Heart left ventricle (tissue), 16 donors: ENCODE measurements around the gene PGS1. TPM values are rescaled to one million over a fixed set of nuclear protein-coding genes. Genes with fewer than 3 reads are reported as not detected.

Source experiments
- ATAC-seq, 4 donors: fragments of 200-7000 bp; cut with Tn5 transposase; one replicate each; pipeline ENCODE4 v1.9.1; 2020 to 2022; ENCODE audit warnings: moderate library complexity in 4 of 4, mild to moderate bottlenecking in 3 of 4, moderate number of reproducible peaks in 1 of 4
- DNase-seq, 5 donors: peaks; one replicate each; pipeline ENCODE4 v3.0.0-alpha.2; 2020
- H3K27ac ChIP-seq, 12 donors: fragments of 200-600 bp; sonication (generic) in 4 of 12; one replicate each; pipeline versions ENCODE4 v1.5.0 to v1.8.0; 2016 to 2022; ENCODE audit warnings: mild to moderate bottlenecking in 2 of 12
- H3K27me3 ChIP-seq, 9 donors: fragments of 200-600 bp; sonication (generic) in 2 of 9; one replicate each; pipeline versions ENCODE4 v1.5.1 to v1.8.0; 2016 to 2022; ENCODE audit warnings: mild to moderate bottlenecking in 3 of 9
- H3K36me3 ChIP-seq, 9 donors: fragments of 200-600 bp; sonication (generic) in 2 of 9; one replicate each; pipeline versions ENCODE4 v1.5.0 to v1.8.0; 2018 to 2022; ENCODE audit warnings: mild to moderate bottlenecking in 2 of 9
- H3K4me1 ChIP-seq, 12 donors: fragments of 200-600 bp; sonication (generic) in 4 of 12; one replicate each; pipeline versions ENCODE4 v1.5.0 to v1.8.0; 2016 to 2022; ENCODE audit warnings: mild to moderate bottlenecking in 3 of 12
- H3K4me3 ChIP-seq, 12 donors: fragments of 200-600 bp; sonication (generic) in 4 of 12; one replicate each; pipeline versions ENCODE4 v1.5.0 to v1.8.0; 2017 to 2022; ENCODE audit warnings: mild to moderate bottlenecking in 9 of 12, moderate library complexity in 4 of 12
- H3K9me3 ChIP-seq, 12 donors: fragments of 200-600 bp; sonication (generic) in 4 of 12; one replicate each; pipeline versions ENCODE4 v1.5.0 to v1.8.0; 2016 to 2022; ENCODE audit warnings: mild to moderate bottlenecking in 1 of 12
- POLR2A ChIP-seq, 2 donors: fragments of 450-650 bp; IDR thresholded peaks; one replicate each; pipeline ENCODE4 v1.6.1; 2017; ENCODE audit warnings: antibody characterized with exemption in 2 of 2, mild to moderate bottlenecking in 2 of 2, moderate library complexity in 2 of 2
- WGBS, 4 donors: extraction: QIAGEN DNeasy Blood & Tissue Kit in 2 of 4; methylation state at CpG; one replicate each; pipeline versions ENCODE4 v1.1.5 to v1.1.7; 2013 to 2018; 5-methylcytosine and 5-hydroxymethylcytosine counted together
- intact Hi-C, 10 donors: fragments of 100-400 bp; cut with DNase I; formaldehyde crosslinking; loops; one replicate each; pipeline versions ENCODE4 v1.11.1 to v1.14.2; 2022
- polyA plus RNA-seq, 2 donors: library from polyadenylated mRNA; stranded (reverse); fragments of 200-250 nt; gene quantifications; one replicate each; pipeline ENCODE4 v1.2.3, GENCODE V29; 2013
- total RNA-seq, 9 donors: library from RNA; depleted of rRNA in 2 of 9; stranded (reverse); fragments of >200 nt in 2 of 9; fragmentation: NEBNext Ultra II Directional in 3 of 9; extraction: Animal tissue kit (Norgen Biotek cat#: 25700) in 3 of 9; gene quantifications; one replicate each; pipeline versions ENCODE4 v1.1.0 to v1.2.4, GENCODE V29; 2016 to 2023
- TF ChIP-seq, protein P1 (sequence below), 12 donors: fragments of 200-600 bp; sonication (generic) in 4 of 12; IDR thresholded peaks; one replicate each; pipeline versions ENCODE4 v1.5.0 to v1.8.0; 2018 to 2022; ENCODE audit warnings: antibody characterized with exemption in 12 of 12, mild to moderate bottlenecking in 5 of 12
- donor health status: ischemic (EF 13 %, LVEDD 7.1; RV severe dilation, severe dysfunction).
- donor health status: healthy with polysubstance abuse.
- donor health status: DM: no; HTN: yes; CAD: no.
- donor health status: DM: no; HTN: no; CAD: no.
- donor health status: ischemic (EF 25% LVEDD 6.9; RV normal size, moderate dysfunction).
- donor health status: ischemic (EF 25% LVEDD 5.7; RV mildly dilated, moderate dysfunction).
- donor health status: healthy.
- donor health status: DM: yes; HTN: yes; CAD: no.
- donor health status: ischemic (EF 35%, LVEDD 5.7; RV mildly dilated, moderate dysfunction).
- donor health status: nonischemic (EF 11% LVEDD 7.7; RV severe dilation, severe dysfunction).
- donor health status: DM: yes; HTN: yes; CAD: no.
- donor health status: PGD.
- donor health status: ischemic (EF 29% LVEDD 5.4; RV normal size, mild dysfunction).
- donor health status: nonischemic (EF 23%, LVEDD 6.1; RV moderate dilation, normal function).

PGS1 gene
- total and polyA plus RNA-seq, 11 donors = 11.9 to 32.8 (median 17.3) TPM

DNA sequence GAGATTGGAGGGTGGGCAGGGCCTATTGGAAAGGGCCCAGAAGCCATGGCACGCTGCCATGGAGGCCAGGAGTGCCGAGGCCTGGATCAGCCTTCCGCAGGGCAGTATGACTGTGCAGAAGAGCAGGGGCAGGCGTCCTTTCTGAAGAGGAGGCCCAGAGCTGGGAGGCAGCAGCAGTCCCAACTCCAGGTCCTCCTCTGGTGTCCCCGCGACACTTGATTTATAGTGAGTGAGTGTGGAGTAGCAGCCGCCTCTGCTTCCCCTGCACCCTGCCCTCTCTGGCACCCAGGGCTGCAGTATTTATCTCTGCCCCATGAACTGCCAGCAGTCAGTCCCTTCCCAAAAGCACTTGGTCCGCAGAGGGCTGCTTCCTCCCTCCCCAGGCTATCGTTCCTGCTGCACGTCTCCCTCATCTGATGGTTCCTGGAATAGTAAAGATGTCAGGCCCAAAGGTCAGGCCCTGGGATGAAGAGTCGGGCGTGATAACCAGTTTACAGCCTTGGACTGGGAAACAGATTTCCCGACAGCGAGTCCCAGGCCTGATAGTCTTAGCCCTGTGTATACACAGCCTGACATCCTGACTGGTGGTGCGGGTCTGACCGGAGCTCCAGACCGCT lies 32.9 kb downstream of the PGS1 start:
- Histone ChIP-seq H3K36me3 (peaks cover 0 to 33% (median 12%) of the 10 kb centered on the region in 9 donors), H3K27ac (peak overlapping the region in 11 of 12 donors; percentile 14 to 98 (median 73)), H3K4me3 (no peak overlapping the region), H3K4me1 (peaks cover 7 to 84% (median 70%) of the 10 kb centered on the region in 12 donors), H3K9me3 (no peaks in the 10 kb centered on the region), H3K27me3 (no peaks in the 10 kb centered on the region)
- intact Hi-C loops = no loop called here
- no peak for TF ChIP-seq POLR2A (IDR thresholded peaks at IDR 0.05)
- TF ChIP-seq, protein P1, sequence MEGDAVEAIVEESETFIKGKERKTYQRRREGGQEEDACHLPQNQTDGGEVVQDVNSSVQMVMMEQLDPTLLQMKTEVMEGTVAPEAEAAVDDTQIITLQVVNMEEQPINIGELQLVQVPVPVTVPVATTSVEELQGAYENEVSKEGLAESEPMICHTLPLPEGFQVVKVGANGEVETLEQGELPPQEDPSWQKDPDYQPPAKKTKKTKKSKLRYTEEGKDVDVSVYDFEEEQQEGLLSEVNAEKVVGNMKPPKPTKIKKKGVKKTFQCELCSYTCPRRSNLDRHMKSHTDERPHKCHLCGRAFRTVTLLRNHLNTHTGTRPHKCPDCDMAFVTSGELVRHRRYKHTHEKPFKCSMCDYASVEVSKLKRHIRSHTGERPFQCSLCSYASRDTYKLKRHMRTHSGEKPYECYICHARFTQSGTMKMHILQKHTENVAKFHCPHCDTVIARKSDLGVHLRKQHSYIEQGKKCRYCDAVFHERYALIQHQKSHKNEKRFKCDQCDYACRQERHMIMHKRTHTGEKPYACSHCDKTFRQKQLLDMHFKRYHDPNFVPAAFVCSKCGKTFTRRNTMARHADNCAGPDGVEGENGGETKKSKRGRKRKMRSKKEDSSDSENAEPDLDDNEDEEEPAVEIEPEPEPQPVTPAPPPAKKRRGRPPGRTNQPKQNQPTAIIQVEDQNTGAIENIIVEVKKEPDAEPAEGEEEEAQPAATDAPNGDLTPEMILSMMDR (IDR thresholded peaks at IDR 0.05) = no peak
- ATAC-seq = peak; percentile 64 to 75 (median 68)
- WGBS, 4 donors = 34 to 46% (median 35%) methylated on average over 14 to 17 of the region's 17 CpGs
- peak in 3 of 5 donors; percentile 51 to 74 (median 55) for DNase-seq

DNA sequence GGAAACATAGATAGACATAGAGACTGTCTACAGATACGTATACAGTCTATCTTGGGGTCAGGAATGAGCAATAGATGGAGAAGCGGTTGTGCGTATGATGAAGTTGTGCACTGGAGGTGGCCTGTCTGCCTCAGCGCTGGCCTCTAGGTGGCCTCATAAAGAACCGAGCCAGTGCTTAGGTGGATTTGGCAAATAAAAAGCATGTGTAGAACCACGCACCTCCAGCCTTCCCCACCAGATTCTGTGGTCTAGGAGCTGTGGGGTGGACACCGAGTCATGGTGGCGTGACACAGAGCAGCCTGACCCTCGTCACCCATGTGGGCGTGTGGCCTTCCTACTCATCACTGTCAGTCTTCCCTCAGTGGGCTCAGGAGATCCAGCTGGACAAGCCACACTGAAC lies 34.0 kb downstream of the PGS1 start:
- WGBS, 4 donors = 84 to 91% (median 90%) methylated on average over 10 of the region's 10 CpGs

DNA sequence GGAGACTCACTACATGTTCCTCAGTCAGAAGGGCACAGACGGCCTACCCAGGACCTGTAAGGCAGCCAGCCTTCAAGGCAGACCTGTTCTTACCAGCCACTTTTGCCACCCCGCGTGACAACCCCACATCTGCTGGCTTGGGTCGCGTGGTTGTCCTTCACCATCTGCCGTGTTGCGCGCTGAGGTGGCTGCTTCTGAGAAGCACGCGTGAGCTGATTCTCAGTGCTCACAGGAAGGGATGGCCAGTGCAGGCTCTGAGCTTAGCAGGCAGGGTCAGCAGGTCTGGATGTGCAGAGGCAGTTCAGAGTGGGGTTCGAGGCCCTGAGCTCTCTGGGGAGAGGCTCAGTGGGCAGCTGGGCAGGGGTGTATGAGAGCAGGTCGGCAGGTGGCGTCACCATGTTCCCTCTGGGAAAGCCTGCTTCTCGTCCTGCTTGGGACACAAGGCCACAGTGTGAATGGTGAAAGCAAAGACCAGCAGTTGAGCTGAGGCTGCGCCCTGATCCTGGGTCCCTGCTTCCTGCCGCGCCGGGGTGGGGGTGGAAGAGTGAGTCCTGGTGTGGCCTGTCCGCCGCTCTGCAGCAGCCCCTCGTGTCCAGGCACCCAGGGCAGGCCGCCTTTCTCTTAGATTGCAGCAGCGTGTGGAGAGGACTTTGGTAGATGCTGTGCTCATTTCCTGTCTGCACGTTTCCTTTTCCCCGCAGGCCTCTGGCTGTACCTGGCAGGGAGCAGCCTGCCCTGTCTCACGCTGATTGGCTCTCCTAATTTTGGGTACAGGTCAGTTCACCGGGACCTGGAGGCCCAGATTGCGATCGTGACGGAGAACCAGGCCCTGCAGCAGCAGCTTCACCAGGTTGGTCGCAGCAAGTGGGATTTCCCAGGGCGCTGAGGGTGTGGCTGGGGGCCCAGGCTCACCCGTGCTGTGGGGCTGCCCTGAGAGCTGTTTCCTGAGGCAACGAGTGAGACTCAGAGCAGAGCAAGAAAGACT lies 36.0 kb downstream of the PGS1 start:
- intact Hi-C loops = loop anchor here in 3 of 10 donors (5.0 kb wide), 1 partner anchor 32 kb away; no protein-coding TSS in a partner anchor
- ATAC-seq = no peak

More for the DNA sequence above, 34.0 kb downstream of the PGS1 start:
- Histone ChIP-seq H3K27me3 (no peaks in the 10 kb centered on the region), H3K4me1 (peaks cover 7 to 92% (median 79%) of the 10 kb centered on the region in 12 donors), H3K9me3 (no peaks in the 10 kb centered on the region), H3K4me3 (no peak overlapping the region), H3K27ac (peak overlapping the region in 9 of 12 donors; percentile 29 to 98 (median 85)), H3K36me3 (peaks cover 0 to 26% (median 6%) of the 10 kb centered on the region in 9 donors)
- no peak for TF ChIP-seq POLR2A (IDR thresholded peaks at IDR 0.05)
- TF ChIP-seq, protein P1 (IDR thresholded peaks at IDR 0.05) = peak in 8 of 12 donors; percentile 12 to 41 (median 34)
- ATAC-seq (peak in 1 of 4 donors; percentile 3), DNase-seq (no peak)
- intact Hi-C loops = no loop called here

More for the DNA sequence above, 36.0 kb downstream of the PGS1 start:
- no peak for TF ChIP-seq POLR2A (IDR thresholded peaks at IDR 0.05)
- TF ChIP-seq, protein P1 (IDR thresholded peaks at IDR 0.05) = no peak
- WGBS, 4 donors = 66 to 73% (median 70%) methylated on average over 20 to 34 of the region's 34 CpGs
- peak overlapping the region in 1 of 12 donors; percentile 25 for H3K4me3 ChIP-seq
- H3K27me3 ChIP-seq = no peaks in the 10 kb centered on the region
- DNase-seq = no peak
- no peaks in the 10 kb centered on the region for H3K9me3 ChIP-seq
- peaks cover 0 to 19% (median 5%) of the 10 kb centered on the region in 9 donors for H3K36me3 ChIP-seq
- H3K27ac ChIP-seq = peak overlapping the region; percentile 21 to 98 (median 84)
- peaks cover 7 to 93% (median 76%) of the 10 kb centered on the region in 12 donors for H3K4me1 ChIP-seq
